ENCODE measurements around the gene POLR1H.

GRCh38 chr6:30055513-30055912 lies 5.6 kb upstream of the POLR1H start:
- TF ChIP-seq PATZ1 (CRISPR knock-in tag; IDR thresholded peaks at IDR 0.05; ENCODE audit: borderline replicate concordance), result no peak
- no peak for TF ChIP-seq ZNF565 (CRISPR knock-in tag; conservative IDR thresholded peaks at IDR 0.05; ENCODE audit: low read depth)
- TF ChIP-seq ARNTL (CRISPR knock-in tag; IDR thresholded peaks at IDR 0.05; ENCODE audit: borderline replicate concordance, low read depth), result no peak
- no peak for TF ChIP-seq PPARA (CRISPR knock-in tag; IDR thresholded peaks at IDR 0.05; ENCODE audit: borderline replicate concordance)
- TF ChIP-seq ZNF70 (CRISPR knock-in tag; IDR thresholded peaks at IDR 0.05), result no peak
- no peak for TF ChIP-seq ZNF8 (CRISPR knock-in tag; IDR thresholded peaks at IDR 0.05)
- no peak for TF ChIP-seq ZFP30 (CRISPR knock-in tag; IDR thresholded peaks at IDR 0.05)
- no peak for TF ChIP-seq TOX (CRISPR knock-in tag; IDR thresholded peaks at IDR 0.05; ENCODE audit: borderline replicate concordance)
- no peak for TF ChIP-seq RARB (CRISPR knock-in tag; IDR thresholded peaks at IDR 0.05)
- no peak for TF ChIP-seq POU6F1 (CRISPR knock-in tag; IDR thresholded peaks at IDR 0.05; ENCODE audit: borderline replicate concordance, low read depth)
- no peak for TF ChIP-seq OSR1 (CRISPR knock-in tag; IDR thresholded peaks at IDR 0.05)
- TF ChIP-seq ZFP3 (CRISPR knock-in tag; IDR thresholded peaks at IDR 0.05), result no peak
- no peak for TF ChIP-seq ZC3H10 (CRISPR knock-in tag; IDR thresholded peaks at IDR 0.05)

Data from SK-N-SH treated with all-trans-retinoic acid at 6 μM for 48 hours (cell line).